ENCODE results near the gene DHX35. TPM values are rescaled to one million over a fixed set of nuclear protein-coding genes. Genes with fewer than 3 reads are reported as not detected.
"Not testable (repeated sequence)": the region's sequence is repeated elsewhere in the genome, so short reads cannot be mapped to it uniquely, and the experiment has no call there.

DHX35 gene
- total RNA-seq, 2 experiments from 2014 or later, result 13.0 to 15.6 TPM

GRCh38 chr20:38995536-38996044 lies 33.4 kb downstream of the DHX35 start:
- intact Hi-C loops (cut with micrococcal nuclease; ENCODE audit: unreplicated experiment), result no loop called here
- H3K9me2 ChIP-seq (ENCODE audit: insufficient read depth, low read length), result no peaks in the 10 kb centered on the region
- no peak overlapping the region for H3K4me3 ChIP-seq (ENCODE audit: low read depth, low read length, poor library complexity, severe bottlenecking)
- ChIA-PET CTCF (ENCODE audit: unreplicated experiment) (no interaction called here), POLR2A (interaction anchor here (1.7 to 2.1 kb wide), 3 partner anchors 10 to 14 kb away, joined by 8 to 15 read pairs (median 8); no protein-coding TSS in a partner anchor)
- H3K4me2 ChIP-seq (ENCODE audit: low read length), result no peak overlapping the region
- no peaks in the 10 kb centered on the region for H3K4me1 ChIP-seq (ENCODE audit: insufficient read depth, low read length, poor library complexity, severe bottlenecking)
- no peaks in the 10 kb centered on the region for H3K9me3 ChIP-seq (ENCODE audit: low read length)
- H4K20me1 ChIP-seq (ENCODE audit: insufficient read depth, low read length), result no peaks in the 10 kb centered on the region
- no peak overlapping the region for H2AFZ ChIP-seq (ENCODE audit: low read length)
- DNase-seq (ENCODE audit: low spot score), result no peak
- H3K27ac ChIP-seq (ENCODE audit: low read depth, low read length, poor library complexity, severe bottlenecking), result no peak overlapping the region
- no TSS peak for BruUV-seq (replicated peaks)
- TF ChIP-seq, protein P1, sequence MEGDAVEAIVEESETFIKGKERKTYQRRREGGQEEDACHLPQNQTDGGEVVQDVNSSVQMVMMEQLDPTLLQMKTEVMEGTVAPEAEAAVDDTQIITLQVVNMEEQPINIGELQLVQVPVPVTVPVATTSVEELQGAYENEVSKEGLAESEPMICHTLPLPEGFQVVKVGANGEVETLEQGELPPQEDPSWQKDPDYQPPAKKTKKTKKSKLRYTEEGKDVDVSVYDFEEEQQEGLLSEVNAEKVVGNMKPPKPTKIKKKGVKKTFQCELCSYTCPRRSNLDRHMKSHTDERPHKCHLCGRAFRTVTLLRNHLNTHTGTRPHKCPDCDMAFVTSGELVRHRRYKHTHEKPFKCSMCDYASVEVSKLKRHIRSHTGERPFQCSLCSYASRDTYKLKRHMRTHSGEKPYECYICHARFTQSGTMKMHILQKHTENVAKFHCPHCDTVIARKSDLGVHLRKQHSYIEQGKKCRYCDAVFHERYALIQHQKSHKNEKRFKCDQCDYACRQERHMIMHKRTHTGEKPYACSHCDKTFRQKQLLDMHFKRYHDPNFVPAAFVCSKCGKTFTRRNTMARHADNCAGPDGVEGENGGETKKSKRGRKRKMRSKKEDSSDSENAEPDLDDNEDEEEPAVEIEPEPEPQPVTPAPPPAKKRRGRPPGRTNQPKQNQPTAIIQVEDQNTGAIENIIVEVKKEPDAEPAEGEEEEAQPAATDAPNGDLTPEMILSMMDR (conservative IDR thresholded peaks at IDR 0.05; ENCODE audit: low read length), result no peak
- no peak for TF ChIP-seq EZH2phosphoT487 (IDR thresholded peaks at IDR 0.05; ENCODE audit: borderline replicate concordance, low read depth, low read length)
- peaks cover 69% of the 10 kb centered on the region for H3K36me3 ChIP-seq (ENCODE audit: insufficient read depth, low read length)
- no peaks in the 10 kb centered on the region for H3K79me2 ChIP-seq (ENCODE audit: insufficient read depth, low read depth, low read length)

- DNase-seq (ENCODE audit: low spot score); H3K79me2 ChIP-seq (ENCODE audit: insufficient read depth, low read depth, low read length); H3K27ac ChIP-seq (ENCODE audit: low read depth, low read length, poor library complexity, severe bottlenecking); H3K4me3 ChIP-seq (ENCODE audit: low read depth, low read length, poor library complexity, severe bottlenecking); H2AFZ ChIP-seq (ENCODE audit: low read length); H3K4me2 ChIP-seq (ENCODE audit: low read length); H3K9me3 ChIP-seq (ENCODE audit: low read length); H3K9me2 ChIP-seq (ENCODE audit: insufficient read depth, low read length); H3K4me1 ChIP-seq (ENCODE audit: insufficient read depth, low read length, poor library complexity, severe bottlenecking); BruUV-seq (replicated peaks); CTCF ChIA-PET (ENCODE audit: unreplicated experiment); H4K20me1 ChIP-seq (ENCODE audit: insufficient read depth, low read length); intact Hi-C loops (cut with micrococcal nuclease; ENCODE audit: unreplicated experiment): not testable (repeated sequence)
- peaks cover 70% of the 10 kb centered on the region for H3K36me3 ChIP-seq (ENCODE audit: insufficient read depth, low read length)
- POLR2A ChIA-PET, result interaction anchor here (1.3 to 1.5 kb wide), 2 partner anchors 13 to 35 kb away, joined by 3 read pairs; partner anchors contain the start of gene DHX35
Measured at GRCh38 chr20:38996866-38997265, 34.7 kb downstream of the DHX35 start.

GRCh38 chr20:38997622-38998021 lies 35.5 kb downstream of the DHX35 start:
- Histone ChIP-seq H2AFZ (ENCODE audit: low read length) (no peak overlapping the region), H3K9me2 (ENCODE audit: insufficient read depth, low read length) (no peaks in the 10 kb centered on the region), H3K27ac (ENCODE audit: low read depth, low read length, poor library complexity, severe bottlenecking) (no peak overlapping the region), H3K4me3 (ENCODE audit: low read depth, low read length, poor library complexity, severe bottlenecking) (no peak overlapping the region), H3K4me2 (ENCODE audit: low read length) (no peak overlapping the region), H3K36me3 (ENCODE audit: insufficient read depth, low read length) (peaks cover 71% of the 10 kb centered on the region), H3K4me1 (ENCODE audit: insufficient read depth, low read length, poor library complexity, severe bottlenecking) (no peaks in the 10 kb centered on the region), H4K20me1 (ENCODE audit: insufficient read depth, low read length) (no peaks in the 10 kb centered on the region), H3K9me3 (ENCODE audit: low read length) (no peaks in the 10 kb centered on the region), H3K79me2 (ENCODE audit: insufficient read depth, low read depth, low read length) (no peaks in the 10 kb centered on the region)
- intact Hi-C loops (cut with micrococcal nuclease; ENCODE audit: unreplicated experiment), result no loop called here
- no TSS peak for BruUV-seq (replicated peaks)
- ChIA-PET CTCF (ENCODE audit: unreplicated experiment) (no interaction called here), POLR2A (interaction anchor here (0.6 to 1.5 kb wide), 3 partner anchors 11 to 36 kb away, joined by 3 read pairs; partner anchors contain the start of gene DHX35)
- peak; percentile 13 for DNase-seq (ENCODE audit: low spot score)
- no peak for TF ChIP-seq EZH2phosphoT487 (IDR thresholded peaks at IDR 0.05; ENCODE audit: borderline replicate concordance, low read depth, low read length)
- TF ChIP-seq, protein P1 (conservative IDR thresholded peaks at IDR 0.05; ENCODE audit: low read length), result 0 out of 2 replicates have a peak, but pooled peaks have one; percentile 11
